Kidney epithelial cell (primary cell): ENCODE results near the gene ABCA5. TPM values are rescaled to one million over a fixed set of nuclear protein-coding genes. Genes with fewer than 3 reads are reported as not detected.
"Not testable (repeated sequence)": the region's sequence is repeated elsewhere in the genome, so short reads cannot be mapped to it uniquely, and the experiment has no call there.

ENCODE experiments used
- DNase-seq: peaks from one replicate; pipeline ENCODE4 v3.0.0-alpha.2; 2010; ENCODE audit warnings: low read depth
- H3K27me3 ChIP-seq: 2 replicates; pipeline ENCODE4 v1.6.0; 2011; ENCODE audit warnings: low read length; ENCODE audit not compliant: control insufficient read depth, insufficient read depth
- H3K36me3 ChIP-seq: 2 replicates; pipeline ENCODE4 v1.5.1; 2011; ENCODE audit warnings: low read length; ENCODE audit not compliant: control insufficient read depth, insufficient read depth
- H3K4me3 ChIP-seq: 2 replicates; pipeline ENCODE4 v1.5.1; 2011; ENCODE audit warnings: low read depth, mild to moderate bottlenecking, control low read depth, low read length
- total RNA-seq: library from RNA; depleted of rRNA; stranded (reverse); fragments of >200 nt; gene quantifications from 2 replicates; pipeline ENCODE4 v1.2.3, GENCODE V29; 2015
- TF ChIP-seq, protein P1 (sequence below): IDR thresholded peaks from 2 replicates; pipeline ENCODE4 v1.5.1; 2011; ENCODE audit warnings: mild to moderate bottlenecking, moderate library complexity, low read length, control low read depth, inconsistent platforms; ENCODE audit not compliant: insufficient read depth, poor library complexity, severe bottlenecking

ABCA5 gene
- total RNA-seq, 1 donor from 2014 or later: 5.5 TPM

DNA sequence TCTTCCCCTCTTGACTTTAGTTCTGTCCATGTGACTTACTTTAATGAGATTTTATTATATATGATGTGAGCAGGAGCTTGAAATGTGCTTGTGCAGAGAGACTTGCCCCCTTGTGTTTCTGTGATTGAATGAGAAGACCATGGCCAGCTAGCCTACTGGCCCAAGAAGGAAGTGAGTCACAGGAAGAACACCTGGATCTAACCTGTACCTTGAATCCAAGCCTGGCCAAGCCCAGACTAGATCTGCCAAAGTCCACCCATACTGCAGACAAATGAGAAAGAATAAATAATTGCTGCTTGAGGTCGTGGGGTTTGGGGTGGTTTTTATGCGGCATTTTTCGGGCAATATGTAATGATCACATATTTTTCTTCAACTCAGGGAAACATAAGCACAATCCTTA, 107.9 kb downstream of the ABCA5 start:
- Histone ChIP-seq H3K36me3 (no peaks in the 10 kb centered on the region), H3K4me3 (no peak overlapping the region), H3K27me3 (no peaks in the 10 kb centered on the region)
- DNase-seq: no peak
- TF ChIP-seq, protein P1, sequence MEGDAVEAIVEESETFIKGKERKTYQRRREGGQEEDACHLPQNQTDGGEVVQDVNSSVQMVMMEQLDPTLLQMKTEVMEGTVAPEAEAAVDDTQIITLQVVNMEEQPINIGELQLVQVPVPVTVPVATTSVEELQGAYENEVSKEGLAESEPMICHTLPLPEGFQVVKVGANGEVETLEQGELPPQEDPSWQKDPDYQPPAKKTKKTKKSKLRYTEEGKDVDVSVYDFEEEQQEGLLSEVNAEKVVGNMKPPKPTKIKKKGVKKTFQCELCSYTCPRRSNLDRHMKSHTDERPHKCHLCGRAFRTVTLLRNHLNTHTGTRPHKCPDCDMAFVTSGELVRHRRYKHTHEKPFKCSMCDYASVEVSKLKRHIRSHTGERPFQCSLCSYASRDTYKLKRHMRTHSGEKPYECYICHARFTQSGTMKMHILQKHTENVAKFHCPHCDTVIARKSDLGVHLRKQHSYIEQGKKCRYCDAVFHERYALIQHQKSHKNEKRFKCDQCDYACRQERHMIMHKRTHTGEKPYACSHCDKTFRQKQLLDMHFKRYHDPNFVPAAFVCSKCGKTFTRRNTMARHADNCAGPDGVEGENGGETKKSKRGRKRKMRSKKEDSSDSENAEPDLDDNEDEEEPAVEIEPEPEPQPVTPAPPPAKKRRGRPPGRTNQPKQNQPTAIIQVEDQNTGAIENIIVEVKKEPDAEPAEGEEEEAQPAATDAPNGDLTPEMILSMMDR: no peak

DNA sequence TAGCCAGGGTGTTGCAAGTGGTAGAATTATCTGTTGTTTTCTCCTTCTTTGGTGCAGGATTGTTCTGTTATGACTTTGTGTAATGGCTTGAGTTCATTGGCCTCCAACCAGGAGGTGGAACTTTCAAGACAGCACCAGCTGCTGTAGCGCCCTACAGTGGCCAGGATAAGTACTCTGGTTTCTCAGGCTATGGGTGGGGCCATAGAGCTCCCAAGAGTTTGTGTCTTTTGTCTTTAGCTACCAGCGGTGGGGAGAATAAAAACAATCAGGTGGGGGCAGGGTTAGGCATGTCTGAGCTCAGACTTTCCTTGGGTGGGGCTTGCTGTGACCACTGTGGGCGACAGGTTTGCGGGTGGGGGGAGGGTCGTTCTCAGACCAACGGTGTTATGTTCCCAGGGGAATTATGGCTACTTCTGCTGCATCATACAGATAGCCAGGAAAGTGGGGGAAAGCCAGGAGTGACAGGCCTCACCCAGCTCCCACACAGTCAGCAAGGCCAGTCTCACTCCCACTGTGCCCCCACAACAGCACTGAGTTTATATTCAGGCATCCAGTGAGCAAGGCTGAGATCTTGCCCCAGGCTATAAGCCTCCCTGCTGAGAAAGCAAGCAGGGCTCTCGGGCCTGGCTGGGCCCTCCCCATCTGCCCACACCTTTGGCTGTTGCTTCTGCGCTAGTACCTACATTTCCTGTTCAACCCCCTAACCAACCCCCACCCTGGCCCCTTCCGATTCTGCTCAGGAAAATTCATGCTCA, 113.7 kb downstream of the ABCA5 start:
- no peaks in the 10 kb centered on the region for H3K36me3 ChIP-seq
- TF ChIP-seq, protein P1: no peak
- no peak for DNase-seq
- H3K4me3 ChIP-seq: no peak overlapping the region
- no peaks in the 10 kb centered on the region for H3K27me3 ChIP-seq

DNA sequence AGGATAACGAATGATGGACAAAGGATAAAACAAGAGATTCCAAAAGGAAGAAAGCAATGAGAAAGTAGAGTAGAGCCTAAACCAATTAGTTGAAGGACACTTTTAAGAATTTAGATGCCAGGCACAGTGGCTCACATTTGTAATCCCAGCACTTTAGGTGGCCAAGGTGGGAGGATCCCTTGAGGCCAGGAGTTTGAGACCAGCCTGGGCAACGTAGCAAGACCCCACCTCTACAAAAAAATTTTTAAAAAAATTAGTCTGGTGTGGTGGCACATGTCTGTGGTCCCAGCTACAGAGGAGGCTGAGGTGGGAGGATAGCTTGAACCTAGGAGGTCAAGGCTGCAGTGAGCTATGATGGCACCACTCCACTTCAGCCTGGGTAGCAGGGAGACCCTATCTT, 118.3 kb downstream of the ABCA5 start:
- TF ChIP-seq, protein P1: no peak
- Histone ChIP-seq H3K36me3 (no peaks in the 10 kb centered on the region), H3K27me3 (no peaks in the 10 kb centered on the region), H3K4me3 (no peak overlapping the region)
- DNase-seq: no peak

DNA sequence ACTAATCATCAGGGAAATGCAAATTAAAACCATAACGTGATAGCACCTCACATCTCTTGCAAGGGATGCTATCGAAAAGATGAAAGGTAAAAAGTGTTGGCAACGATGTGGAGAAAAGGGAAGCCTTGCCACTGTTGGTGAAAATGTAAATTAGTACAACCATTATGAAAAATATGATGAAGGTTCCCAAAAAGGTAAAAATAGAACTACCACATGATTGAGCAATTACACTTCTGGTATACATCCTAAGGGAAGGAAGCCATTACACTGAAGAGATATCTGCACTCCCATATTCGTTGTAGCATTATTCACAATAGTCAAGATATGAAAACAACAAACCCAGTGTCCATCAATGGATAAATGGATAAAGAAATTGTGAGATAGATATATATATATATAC, 119.8 kb downstream of the ABCA5 start:
- Histone ChIP-seq H3K4me3 (no peak overlapping the region), H3K27me3 (no peaks in the 10 kb centered on the region), H3K36me3 (no peaks in the 10 kb centered on the region)
- no peak for DNase-seq
- TF ChIP-seq, protein P1: no peak

DNA sequence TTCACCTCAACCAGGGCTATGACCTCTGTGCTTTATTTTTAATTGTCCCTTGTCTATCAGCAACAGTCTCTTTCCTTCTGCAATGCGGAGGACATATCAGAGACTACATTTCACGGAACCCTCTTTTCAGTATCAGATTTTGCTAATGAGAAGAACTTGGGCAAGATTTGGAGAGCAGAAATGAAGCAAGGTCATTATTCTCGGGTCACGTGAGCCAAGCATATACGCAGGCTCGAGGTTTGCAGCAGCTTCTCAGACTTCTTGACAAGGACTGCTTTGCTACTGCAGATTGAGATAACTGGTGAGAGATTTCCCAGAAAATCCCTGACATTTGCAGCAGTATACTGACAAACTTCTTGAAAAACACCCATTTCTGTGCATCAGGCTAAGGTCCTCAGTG, 128.7 kb downstream of the ABCA5 start:
- no peaks in the 10 kb centered on the region for H3K36me3 ChIP-seq
- H3K4me3 ChIP-seq: no peak overlapping the region
- DNase-seq: no peak
- TF ChIP-seq, protein P1: no peak
- no peaks in the 10 kb centered on the region for H3K27me3 ChIP-seq

DNA sequence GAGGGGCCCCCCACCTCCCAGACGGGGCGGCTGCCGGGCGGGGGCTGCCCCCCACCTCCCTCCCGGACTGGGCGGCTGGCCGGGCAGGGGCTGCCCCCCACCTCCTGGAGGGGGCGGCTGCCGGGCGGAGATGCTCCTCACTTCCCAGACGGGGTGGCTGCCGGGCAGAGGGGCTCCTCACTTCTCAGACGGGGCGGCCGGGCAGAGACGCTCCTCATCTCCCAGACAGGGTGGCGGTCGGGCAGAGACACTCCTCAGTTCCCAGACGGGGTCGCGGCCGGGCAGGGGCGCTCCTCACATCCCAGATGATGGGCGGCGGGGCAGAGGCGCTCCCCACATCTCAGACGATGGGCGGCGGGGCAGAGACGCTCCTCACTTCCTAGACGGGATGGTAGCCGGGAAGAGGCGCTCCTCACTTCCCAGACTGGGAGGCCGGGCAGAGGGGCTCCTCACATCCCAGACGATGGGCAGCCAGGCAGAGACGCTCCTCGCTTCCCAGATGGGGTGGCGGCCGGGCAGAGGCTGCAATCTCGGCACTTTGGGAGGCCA, 130.8 kb downstream of the ABCA5 start:
- H3K36me3 ChIP-seq, H3K27me3 ChIP-seq, H3K4me3 ChIP-seq, DNase-seq: not testable (repeated sequence)

Other genes starting within 250 kb of the ABCA5 start
- gene ABCA6, start 185.2 kb downstream of the ABCA5 start, total RNA-seq: 0.04 and 0.14 TPM in 2 replicates
- gene ABCA10, start 98.3 kb downstream of the ABCA5 start, total RNA-seq: 0.14 and 0.29 TPM in 2 replicates
- gene MAP2K6, start 87.6 kb upstream of the ABCA5 start, total RNA-seq: 1.9 and 2.2 TPM in 2 replicates